ENCODE data around the gene LRPPRC. TPM values are rescaled to one million over a fixed set of nuclear protein-coding genes. Genes with fewer than 3 reads are reported as not detected.
A peak's percentile ranks its signal among the peaks of the same experiment; 100 is the strongest.

Gene LRPPRC
- total and polyA plus RNA-seq, 5 donors from 2014 or later, result 34.0 to 48.5 (median 37.0) TPM

DNA sequence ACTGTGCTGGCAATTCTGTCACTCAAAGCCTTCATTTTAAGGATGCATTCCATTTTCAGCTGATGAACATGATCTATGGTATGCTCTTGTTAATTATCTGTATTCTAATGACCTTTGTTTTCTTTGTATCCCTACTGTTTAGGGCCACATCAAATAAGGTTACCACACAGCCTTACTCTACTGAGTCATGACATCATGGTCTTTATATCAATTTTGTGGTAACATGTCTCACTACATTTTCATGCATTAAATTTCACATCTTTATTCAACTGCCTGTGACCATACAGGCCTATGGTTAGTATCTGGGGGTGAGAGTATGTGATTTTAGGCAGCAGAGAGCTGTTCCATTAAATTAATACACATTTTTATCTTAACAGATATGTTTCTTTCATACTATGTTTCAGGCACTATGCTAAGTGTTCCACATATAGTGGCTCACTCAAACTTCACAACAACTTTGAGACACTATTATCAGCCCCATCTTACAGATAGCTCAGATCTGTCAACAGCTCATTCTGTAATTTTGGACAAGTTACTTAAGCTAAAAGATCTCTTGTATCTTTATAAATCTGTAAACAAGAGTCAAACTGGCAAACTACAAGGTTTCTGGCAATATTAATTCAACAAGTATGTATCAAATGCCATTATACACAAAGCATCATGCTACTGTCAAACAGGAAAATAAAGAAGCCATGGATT, 18.0 kb downstream of the LRPPRC start:
- peaks cover 65% of the 10 kb centered on the region for H3K36me3 ChIP-seq (ENCODE audit: control insufficient read depth, insufficient read depth, low read length)
- H3K4me1 Mint-ChIP-seq, result peaks cover 2 to 18% (median 8%) of the 10 kb centered on the region in 4 donors
- H3K27ac ChIP-seq (ENCODE audit: insufficient read depth, low read length, poor library complexity, severe bottlenecking), result no peak overlapping the region
- H3K27me3 Mint-ChIP-seq, result no peaks in the 10 kb centered on the region
- H3K27ac Mint-ChIP-seq, result no peak overlapping the region
- no peaks in the 10 kb centered on the region for H3K9me3 Mint-ChIP-seq
- H3K36me3 Mint-ChIP-seq, result peaks cover 46% of the 10 kb centered on the region
- no peaks in the 10 kb centered on the region for H3K4me1 ChIP-seq (ENCODE audit: control insufficient read depth, insufficient read depth, low read length, poor library complexity, severe bottlenecking)
- no peaks in the 10 kb centered on the region for H3K9me3 ChIP-seq (ENCODE audit: control insufficient read depth in 2 of 2, low read length in 2 of 2)
- DNase-seq (no peak), ATAC-seq (ENCODE audit: low read depth in 2 of 2) (no peak)
- H3K4me3 ChIP-seq (ENCODE audit: low read depth, low read length), result no peak overlapping the region
- no peaks in the 10 kb centered on the region for H3K27me3 ChIP-seq (ENCODE audit: control insufficient read depth, insufficient read depth, low read length)
- no peak overlapping the region for H3K4me3 Mint-ChIP-seq

DNA sequence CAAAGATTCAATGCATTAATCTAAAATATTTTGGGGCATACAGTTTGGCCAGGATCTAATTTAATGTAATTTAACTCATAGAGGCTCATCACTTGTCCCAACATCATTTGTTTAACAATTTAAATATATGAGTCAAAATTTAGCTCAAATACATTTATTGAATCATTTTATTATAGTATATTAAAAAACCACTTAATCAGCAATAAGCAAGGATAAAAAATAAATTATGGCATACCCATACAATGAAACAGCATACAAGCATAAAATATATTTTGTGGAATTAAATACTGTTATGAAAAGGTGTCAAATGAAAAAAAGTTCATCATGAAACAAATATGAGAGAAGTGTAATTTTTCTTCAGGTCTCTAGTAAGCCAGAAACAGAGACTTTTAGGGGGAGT, 34.9 kb downstream of the LRPPRC start:
- Histone ChIP-seq H3K4me1 (ENCODE audit: control insufficient read depth, insufficient read depth, low read length, poor library complexity, severe bottlenecking) (no peaks in the 10 kb centered on the region), H3K36me3 (ENCODE audit: control insufficient read depth, insufficient read depth, low read length) (peaks cover 79% of the 10 kb centered on the region), H3K27me3 (ENCODE audit: control insufficient read depth, insufficient read depth, low read length) (no peaks in the 10 kb centered on the region), H3K9me3 (ENCODE audit: control insufficient read depth in 2 of 2, low read length in 2 of 2) (no peaks in the 10 kb centered on the region), H3K4me3 (ENCODE audit: low read depth, low read length) (no peak overlapping the region), H3K27ac (ENCODE audit: insufficient read depth, low read length, poor library complexity, severe bottlenecking) (no peak overlapping the region)
- DNase-seq, result no peak
- no peak overlapping the region for H3K4me3 Mint-ChIP-seq
- H3K36me3 Mint-ChIP-seq, result peaks cover 31% of the 10 kb centered on the region
- no peak overlapping the region for H3K27ac Mint-ChIP-seq
- H3K9me3 Mint-ChIP-seq, result no peaks in the 10 kb centered on the region
- H3K4me1 Mint-ChIP-seq, result peaks cover 0 to 5% (median 0%) of the 10 kb centered on the region in 4 donors
- ATAC-seq (ENCODE audit: low read depth in 2 of 2), result no peak
- H3K27me3 Mint-ChIP-seq, result no peaks in the 10 kb centered on the region

DNA sequence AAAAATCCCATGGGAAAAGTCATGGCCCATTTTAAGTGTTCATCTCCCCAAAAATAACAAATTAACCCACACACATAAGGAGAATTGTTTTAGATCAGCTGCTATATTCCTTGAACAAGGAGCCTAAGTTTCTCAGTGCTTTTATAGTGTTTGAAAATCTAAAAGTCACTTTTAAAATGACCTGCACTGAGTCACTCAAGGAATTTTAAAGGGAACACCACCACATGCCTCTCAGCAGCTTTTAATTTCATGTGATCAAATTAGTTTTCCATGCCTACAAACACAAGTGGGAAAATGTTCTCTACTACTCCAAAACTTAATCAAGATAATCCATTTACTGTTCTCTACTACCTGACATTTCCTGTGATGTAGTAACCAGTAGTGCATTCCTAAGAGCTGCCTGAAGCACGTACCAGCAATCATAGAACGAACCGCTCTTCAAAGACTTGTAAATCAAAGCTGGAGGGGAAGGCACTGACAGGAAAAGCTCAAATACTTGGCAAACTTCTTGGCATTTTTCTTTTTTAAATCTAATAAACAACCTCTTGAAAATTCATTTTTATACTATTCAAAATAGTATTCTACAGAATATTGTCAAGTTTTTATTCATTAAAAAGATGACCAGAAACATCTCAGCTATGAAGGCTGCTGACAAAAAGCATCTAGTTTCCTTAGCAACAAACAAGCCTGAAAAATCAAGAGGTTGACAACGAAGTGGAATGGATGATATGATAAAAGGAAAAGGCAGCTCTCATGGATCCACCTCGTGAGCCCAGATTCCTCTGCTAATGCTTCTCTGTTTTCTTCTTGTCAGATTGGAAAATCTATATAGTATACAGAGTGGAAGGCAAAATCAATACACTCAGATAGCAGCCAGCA, 37.2 kb downstream of the LRPPRC start:
- DNase-seq (no peak), ATAC-seq (ENCODE audit: low read depth in 2 of 2) (no peak)
- H3K9me3 Mint-ChIP-seq, result no peaks in the 10 kb centered on the region
- H3K36me3 Mint-ChIP-seq, result peaks cover 34% of the 10 kb centered on the region
- Histone ChIP-seq H3K9me3 (ENCODE audit: control insufficient read depth in 2 of 2, low read length in 2 of 2) (no peaks in the 10 kb centered on the region), H3K27ac (ENCODE audit: insufficient read depth, low read length, poor library complexity, severe bottlenecking) (no peak overlapping the region), H3K36me3 (ENCODE audit: control insufficient read depth, insufficient read depth, low read length) (peaks cover 85% of the 10 kb centered on the region), H3K4me3 (ENCODE audit: low read depth, low read length) (no peak overlapping the region), H3K27me3 (ENCODE audit: control insufficient read depth, insufficient read depth, low read length) (no peaks in the 10 kb centered on the region), H3K4me1 (ENCODE audit: control insufficient read depth, insufficient read depth, low read length, poor library complexity, severe bottlenecking) (no peaks in the 10 kb centered on the region)
- peak overlapping the region in 1 of 3 donors; percentile 8 for H3K27ac Mint-ChIP-seq
- H3K4me3 Mint-ChIP-seq, result no peak overlapping the region
- H3K4me1 Mint-ChIP-seq, result peaks cover 0 to 10% (median 0%) of the 10 kb centered on the region in 4 donors
- H3K27me3 Mint-ChIP-seq, result no peaks in the 10 kb centered on the region

GRCh38 chr2:43950383-43951008, 45.3 kb downstream of the LRPPRC start:
- Mint-ChIP-seq H3K4me1 (peaks cover 0 to 18% (median 2%) of the 10 kb centered on the region in 4 donors), H3K36me3 (peaks cover 34% of the 10 kb centered on the region), H3K27me3 (no peaks in the 10 kb centered on the region), H3K9me3 (no peaks in the 10 kb centered on the region), H3K27ac (no peak overlapping the region), H3K4me3 (no peak overlapping the region)
- peaks cover 76% of the 10 kb centered on the region for H3K36me3 ChIP-seq (ENCODE audit: control insufficient read depth, insufficient read depth, low read length)
- no peaks in the 10 kb centered on the region for H3K9me3 ChIP-seq (ENCODE audit: control insufficient read depth in 2 of 2, low read length in 2 of 2)
- no peaks in the 10 kb centered on the region for H3K27me3 ChIP-seq (ENCODE audit: control insufficient read depth, insufficient read depth, low read length)
- no peak overlapping the region for H3K27ac ChIP-seq (ENCODE audit: insufficient read depth, low read length, poor library complexity, severe bottlenecking)
- no peaks in the 10 kb centered on the region for H3K4me1 ChIP-seq (ENCODE audit: control insufficient read depth, insufficient read depth, low read length, poor library complexity, severe bottlenecking)
- no peak overlapping the region for H3K4me3 ChIP-seq (ENCODE audit: low read depth, low read length)
- ATAC-seq (ENCODE audit: low read depth in 2 of 2) (peak in 1 of 2 donors; percentile 56), DNase-seq (peak; percentile 6 to 76 (median 41))

DNA sequence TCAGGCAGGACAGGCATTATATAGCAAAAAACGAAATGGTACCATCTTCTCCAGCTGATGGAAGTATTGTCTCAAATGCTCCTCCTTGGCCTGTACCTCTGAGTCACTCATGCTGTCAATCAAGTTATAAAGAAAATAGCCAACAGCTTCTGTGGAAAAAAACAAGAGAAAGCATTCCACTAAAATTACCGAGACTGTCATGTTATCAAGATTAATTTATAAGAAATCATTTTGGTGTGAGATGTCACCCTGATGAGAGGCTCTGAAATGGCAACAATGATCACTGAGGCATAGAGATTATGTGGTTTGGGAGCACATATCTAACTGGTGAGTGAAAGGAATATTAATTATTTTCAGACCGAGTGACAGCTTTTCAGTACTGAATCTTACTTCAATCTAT, 47.4 kb downstream of the LRPPRC start:
- H3K4me3 ChIP-seq (ENCODE audit: low read depth, low read length), result no peak overlapping the region
- peaks cover 31% of the 10 kb centered on the region for H3K36me3 Mint-ChIP-seq

GRCh38 chr2:43946685-43947084, 49.1 kb downstream of the LRPPRC start:
- Mint-ChIP-seq H3K9me3 (no peaks in the 10 kb centered on the region), H3K27ac (no peak overlapping the region), H3K27me3 (no peaks in the 10 kb centered on the region), H3K36me3 (peaks cover 25% of the 10 kb centered on the region), H3K4me3 (no peak overlapping the region), H3K4me1 (peaks cover 0 to 9% (median 0%) of the 10 kb centered on the region in 4 donors)
- no peak for DNase-seq
- no peaks in the 10 kb centered on the region for H3K9me3 ChIP-seq (ENCODE audit: control insufficient read depth in 2 of 2, low read length in 2 of 2)
- no peaks in the 10 kb centered on the region for H3K4me1 ChIP-seq (ENCODE audit: control insufficient read depth, insufficient read depth, low read length, poor library complexity, severe bottlenecking)
- H3K4me3 ChIP-seq (ENCODE audit: low read depth, low read length), result no peak overlapping the region
- H3K27me3 ChIP-seq (ENCODE audit: control insufficient read depth, insufficient read depth, low read length), result no peaks in the 10 kb centered on the region
- peaks cover 77% of the 10 kb centered on the region for H3K36me3 ChIP-seq (ENCODE audit: control insufficient read depth, insufficient read depth, low read length)
- no peak for ATAC-seq (ENCODE audit: low read depth in 2 of 2)
- no peak overlapping the region for H3K27ac ChIP-seq (ENCODE audit: insufficient read depth, low read length, poor library complexity, severe bottlenecking)

More for the DNA sequence above, 47.4 kb downstream of the LRPPRC start:
- Histone ChIP-seq H3K27ac (ENCODE audit: insufficient read depth, low read length, poor library complexity, severe bottlenecking) (no peak overlapping the region), H3K4me1 (ENCODE audit: control insufficient read depth, insufficient read depth, low read length, poor library complexity, severe bottlenecking) (no peaks in the 10 kb centered on the region), H3K9me3 (ENCODE audit: control insufficient read depth in 2 of 2, low read length in 2 of 2) (no peaks in the 10 kb centered on the region), H3K27me3 (ENCODE audit: control insufficient read depth, insufficient read depth, low read length) (no peaks in the 10 kb centered on the region), H3K36me3 (ENCODE audit: control insufficient read depth, insufficient read depth, low read length) (peaks cover 77% of the 10 kb centered on the region)
- DNase-seq (no peak), ATAC-seq (ENCODE audit: low read depth in 2 of 2) (no peak)
- peaks cover 0 to 14% (median 2%) of the 10 kb centered on the region in 4 donors for H3K4me1 Mint-ChIP-seq
- H3K27me3 Mint-ChIP-seq, result no peaks in the 10 kb centered on the region
- H3K9me3 Mint-ChIP-seq, result no peaks in the 10 kb centered on the region
- no peak overlapping the region for H3K4me3 Mint-ChIP-seq
- no peak overlapping the region for H3K27ac Mint-ChIP-seq

- H3K9me3 Mint-ChIP-seq, result no peaks in the 10 kb centered on the region
- Histone ChIP-seq H3K4me3 (ENCODE audit: low read depth, low read length) (no peak overlapping the region), H3K4me1 (ENCODE audit: control insufficient read depth, insufficient read depth, low read length, poor library complexity, severe bottlenecking) (no peaks in the 10 kb centered on the region), H3K27ac (ENCODE audit: insufficient read depth, low read length, poor library complexity, severe bottlenecking) (no peak overlapping the region), H3K27me3 (ENCODE audit: control insufficient read depth, insufficient read depth, low read length) (no peaks in the 10 kb centered on the region), H3K9me3 (ENCODE audit: control insufficient read depth in 2 of 2, low read length in 2 of 2) (no peaks in the 10 kb centered on the region), H3K36me3 (ENCODE audit: control insufficient read depth, insufficient read depth, low read length) (peaks cover 73% of the 10 kb centered on the region)
- H3K27ac Mint-ChIP-seq, result no peak overlapping the region
- ATAC-seq (ENCODE audit: low read depth in 2 of 2) (no peak), DNase-seq (no peak)
- peaks cover 0 to 8% (median under 1%) of the 10 kb centered on the region in 4 donors for H3K4me1 Mint-ChIP-seq
- H3K4me3 Mint-ChIP-seq, result no peak overlapping the region
- no peaks in the 10 kb centered on the region for H3K27me3 Mint-ChIP-seq
- peaks cover 25% of the 10 kb centered on the region for H3K36me3 Mint-ChIP-seq
These were observed 50.4 kb downstream of the LRPPRC start for GRCh38 chr2:43945439-43945838.

Measured in CD4-positive, CD25-positive, alpha-beta regulatory T cell (primary cell).